HCT116 (cell line): ENCODE measurements around the gene PREX1. TPM values are rescaled to one million over a fixed set of nuclear protein-coding genes. Genes with fewer than 3 reads are reported as not detected.

Source experiments
- ATAC-seq: fragments of 200-7000 bp; cut with Tn5 transposase; 2 replicates; pipeline ENCODE4 v1.9.1; 2020; ENCODE audit warnings: mild to moderate bottlenecking, moderate library complexity
- BruUV-seq: library from RNA; stranded (reverse); fragments of 400-500 nt; replicated peaks from 2 replicates; lab custom pipeline; 2021; lab: Mats Ljungman, UMichigan
- CTCF ChIA-PET: fragments of 300-600 bp; sonication (Branson Sonifier 250); formaldehyde crosslinking; loops from one replicate; lab custom pipeline; 2021; ENCODE audit warnings: antibody characterized with exemption; lab: Charles Lee
- POLR2A ChIA-PET: fragments of 300-600, 350-600 bp; sonication (Branson Sonifier 250); formaldehyde crosslinking; loops from one replicate; lab custom pipeline; 2021; ENCODE audit warnings: antibody characterized with exemption; lab: Charles Lee
- RAD21 ChIA-PET, 2 experiments: fragments of 300-600 bp; sonication (Branson Sonifier 250); formaldehyde crosslinking; loops; one replicate each; lab custom pipeline; 2023; ENCODE audit warnings: low total read pairs in 2 of 2; ENCODE audit not compliant: uncharacterized antibody in 2 of 2, unreplicated experiment in 2 of 2, low non-redundant PET in 1 of 2; lab: Charles Lee
- DNase-seq: peaks from one replicate; pipeline ENCODE4 v3.0.0-alpha.2; 2010; ENCODE audit warnings: low read depth, low spot score
- H2AFZ ChIP-seq: fragments of 200-600 bp; shearing (Covaris generic), sonication (generic); 2 replicates; pipeline ENCODE4 v1.6.1; 2017; ENCODE audit warnings: low read depth, mixed run types, mixed read lengths, antibody characterized with exemption, low read length; ENCODE audit not compliant: poor library complexity, severe bottlenecking
- H3K27ac ChIP-seq: 2 replicates; pipeline ENCODE4 v1.5.1; 2012; ENCODE audit warnings: low read depth, low read length
- H3K27me3 ChIP-seq: fragments of 200-600 bp; sonication (generic); 2 replicates; pipeline ENCODE4 v1.6.1; 2016; ENCODE audit warnings: mixed run types, low read length, mixed read lengths; ENCODE audit not compliant: insufficient read depth
- H3K36me3 ChIP-seq, 2 experiments: fragments of 200-500 bp in 1 of 2; fragments of 200-600 bp in 1 of 2; sonication (Bioruptor generic) in 1 of 2; sonication (generic) in 1 of 2; 2 replicates each; pipeline versions ENCODE4 v1.5.1 to v1.6.1; 2014 to 2016; ENCODE audit warnings: low read length in 2 of 2, inconsistent platforms in 1 of 2, mixed read lengths in 1 of 2, mixed run types in 1 of 2; ENCODE audit not compliant: insufficient read depth in 2 of 2, control insufficient read depth in 1 of 2
- H3K4me1 ChIP-seq, 2 experiments: fragments of 200-600 bp in 1 of 2; sonication (generic) in 1 of 2; 2 replicates each; pipeline versions ENCODE4 v1.5.1 to v1.6.1; 2012 to 2017; ENCODE audit warnings: low read length in 2 of 2, inconsistent platforms in 1 of 2, mild to moderate bottlenecking in 1 of 2, mixed read lengths in 1 of 2, mixed run types in 1 of 2, moderate library complexity in 1 of 2; ENCODE audit not compliant: insufficient read depth in 2 of 2, control insufficient read depth in 1 of 2
- H3K4me2 ChIP-seq: fragments of 200-600 bp; sonication (generic); 2 replicates; pipeline ENCODE4 v1.6.1; 2017; ENCODE audit warnings: mixed run types, low read length, mixed read lengths
- H3K4me3 ChIP-seq, 2 experiments: fragments of 200-600 bp in 1 of 2; sonication (generic) in 1 of 2; replicated peaks in 1 of 2; 2 replicates each; pipeline ENCODE4 v1.5.1; 2011 to 2016; ENCODE audit warnings: low read length in 2 of 2, control low read depth in 1 of 2, low read depth in 1 of 2, mild to moderate bottlenecking in 1 of 2, mixed read lengths in 1 of 2, mixed run types in 1 of 2
- H3K79me2 ChIP-seq: fragments of 200-600 bp; sonication (generic); 2 replicates; pipeline ENCODE4 v1.6.1; 2017; ENCODE audit warnings: mild to moderate bottlenecking, mixed run types, low read length, moderate library complexity, mixed read lengths; ENCODE audit not compliant: insufficient read depth
- H3K9ac ChIP-seq: fragments of 200-600 bp; sonication (generic); 2 replicates; pipeline ENCODE4 v1.6.1; 2016; ENCODE audit warnings: low read length, mixed read lengths
- H3K9me2 ChIP-seq: fragments of 200-600 bp; sonication (generic), shearing (Covaris generic); 2 replicates; pipeline ENCODE4 v1.6.1; 2017; ENCODE audit warnings: mixed run types, mild to moderate bottlenecking, moderate library complexity; ENCODE audit not compliant: insufficient read depth
- H3K9me3 ChIP-seq, 2 experiments: fragments of 200-500 bp in 1 of 2; fragments of 200-600 bp in 1 of 2; sonication (Bioruptor generic) in 1 of 2; sonication (generic) in 1 of 2; 2 replicates each; pipeline ENCODE4 v1.6.1; 2014 to 2017; ENCODE audit warnings: low read length in 2 of 2, mixed read lengths in 2 of 2, inconsistent platforms in 1 of 2, low read depth in 1 of 2, mild to moderate bottlenecking in 1 of 2, mixed run types in 1 of 2, moderate library complexity in 1 of 2; ENCODE audit not compliant: control insufficient read depth in 1 of 2, insufficient read depth in 1 of 2
- H4K20me1 ChIP-seq: fragments of 200-600 bp; sonication (generic), shearing (Covaris generic); 2 replicates; pipeline ENCODE4 v1.6.1; 2017; ENCODE audit warnings: mixed run types, mild to moderate bottlenecking, moderate library complexity; ENCODE audit not compliant: insufficient read depth
- CBX3 ChIP-seq: IDR thresholded peaks from 2 replicates; pipeline ENCODE4 v1.6.1; 2012; ENCODE audit warnings: low read depth
- CEBPB ChIP-seq: IDR thresholded peaks from 2 replicates; pipeline ENCODE4 v1.6.1; 2012; ENCODE audit warnings: low read depth
- EGR1 ChIP-seq: IDR thresholded peaks from 2 replicates; pipeline ENCODE4 v1.6.1; 2012; ENCODE audit warnings: low read depth
- ELF1 ChIP-seq: IDR thresholded peaks from 2 replicates; pipeline ENCODE4 v1.6.1; 2012; ENCODE audit warnings: low read depth, borderline replicate concordance
- EZH2 ChIP-seq: fragments of 200-600 bp; sonication (generic); IDR thresholded peaks from 2 replicates; pipeline ENCODE4 v1.6.1; 2017; ENCODE audit warnings: antibody characterized with exemption, mixed run types
- EZH2phosphoT487 ChIP-seq: fragments of 200-600 bp; IDR thresholded peaks from 2 replicates; pipeline ENCODE4 v1.6.1; 2018; ENCODE audit warnings: antibody characterized with exemption, borderline replicate concordance
- FOSL1 ChIP-seq: IDR thresholded peaks from 2 replicates; pipeline ENCODE4 v1.6.1; 2012; ENCODE audit warnings: low read depth
- JUND ChIP-seq: IDR thresholded peaks from 2 replicates; pipeline ENCODE4 v1.6.1; 2012
- POLR2A ChIP-seq: IDR thresholded peaks from 2 replicates; pipeline ENCODE4 v1.7.0; 2011; ENCODE audit warnings: borderline replicate concordance; ENCODE audit not compliant: insufficient read depth, insufficient read length; ENCODE audit errors: extremely low read depth
- POLR2AphosphoS5 ChIP-seq: IDR thresholded peaks from 2 replicates; pipeline ENCODE4 v1.6.1; 2011; ENCODE audit warnings: mild to moderate bottlenecking, low read depth, low read length, moderate library complexity
- RAD21 ChIP-seq: IDR thresholded peaks from 2 replicates; pipeline ENCODE4 v1.6.1; 2012; ENCODE audit warnings: low read depth, mild to moderate bottlenecking
- SP1 ChIP-seq: IDR thresholded peaks from 2 replicates; pipeline ENCODE4 v1.6.1; 2012; ENCODE audit warnings: low read depth
- SRF ChIP-seq: IDR thresholded peaks from 2 replicates; pipeline ENCODE4 v1.6.1; 2012; ENCODE audit warnings: low read depth
- TCF7L2 ChIP-seq: IDR thresholded peaks from 2 replicates; pipeline ENCODE4 v1.7.0; 2011; ENCODE audit warnings: borderline replicate concordance, inconsistent platforms; ENCODE audit not compliant: insufficient read depth, insufficient read length; ENCODE audit errors: extremely low read depth
- ZFX ChIP-seq: fragments of 450-650 bp; IDR thresholded peaks from 2 replicates; pipeline ENCODE4 v1.6.1; 2017
- intact Hi-C: fragments of 100-400 bp; cut with micrococcal nuclease; formaldehyde crosslinking; loops from 2 replicates; pipeline ENCODE4 v1.10.0; 2022
- total RNA-seq: library from RNA; stranded (reverse); gene quantifications from one replicate; pipeline ENCODE4 v1.2.1, GENCODE V29; 2021; ENCODE audit not compliant: unreplicated experiment
- TF ChIP-seq, protein P1 (sequence below): IDR thresholded peaks from 2 replicates; pipeline ENCODE4 v1.6.1; 2012
- TF ChIP-seq, protein P2 (sequence below): IDR thresholded peaks from 2 replicates; pipeline ENCODE4 v1.6.1; 2012; ENCODE audit warnings: low read depth

Gene PREX1
- total RNA-seq, 1 experiment from 2014 or later = 6.1 TPM

DNA sequence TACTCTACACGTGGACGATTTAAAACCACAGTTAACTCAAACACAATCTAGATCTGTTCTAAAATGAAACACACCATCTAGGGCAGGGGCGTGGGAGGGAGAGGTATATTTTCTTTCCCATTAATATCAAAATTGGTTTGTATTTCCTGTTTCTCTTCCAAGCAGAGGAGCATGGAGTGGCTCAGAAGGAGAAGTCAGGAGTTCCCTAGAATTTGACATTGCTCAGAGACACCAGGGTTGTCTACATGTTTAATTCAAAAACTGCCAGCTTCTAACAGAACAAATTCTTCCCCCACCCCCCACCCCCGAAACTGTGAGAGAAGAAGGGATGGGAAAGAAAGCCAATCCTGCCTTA lies 2.3 kb downstream of the PREX1 start:
- no peak overlapping the region for H3K4me3 ChIP-seq
- DNase-seq = no peak
- peaks cover 0 to 8% of the 10 kb centered on the region in 2 experiments; a peak in 2 of 4 replicates for H3K4me1 ChIP-seq
- intact Hi-C loops = no loop called here
- H3K36me3 ChIP-seq = no peaks in the 10 kb centered on the region
- H3K4me2 ChIP-seq = no peak overlapping the region
- H3K9ac ChIP-seq = no peak overlapping the region
- no peak for TF ChIP-seq TCF7L2
- TF ChIP-seq SP1 = no peak
- TF ChIP-seq EGR1 = no peak
- H3K27ac ChIP-seq = no peak overlapping the region
- no peaks in the 10 kb centered on the region for H3K9me3 ChIP-seq
- no peak for ATAC-seq
- H3K79me2 ChIP-seq = no peaks in the 10 kb centered on the region
- no TSS peak for BruUV-seq
- POLR2A ChIA-PET = no interaction called here
- CTCF ChIA-PET = no interaction called here
- H4K20me1 ChIP-seq = no peaks in the 10 kb centered on the region
- no peaks in the 10 kb centered on the region for H3K27me3 ChIP-seq
- H3K9me2 ChIP-seq = no peaks in the 10 kb centered on the region
- no peak overlapping the region for H2AFZ ChIP-seq
- RAD21 ChIA-PET = no interaction called here

DNA sequence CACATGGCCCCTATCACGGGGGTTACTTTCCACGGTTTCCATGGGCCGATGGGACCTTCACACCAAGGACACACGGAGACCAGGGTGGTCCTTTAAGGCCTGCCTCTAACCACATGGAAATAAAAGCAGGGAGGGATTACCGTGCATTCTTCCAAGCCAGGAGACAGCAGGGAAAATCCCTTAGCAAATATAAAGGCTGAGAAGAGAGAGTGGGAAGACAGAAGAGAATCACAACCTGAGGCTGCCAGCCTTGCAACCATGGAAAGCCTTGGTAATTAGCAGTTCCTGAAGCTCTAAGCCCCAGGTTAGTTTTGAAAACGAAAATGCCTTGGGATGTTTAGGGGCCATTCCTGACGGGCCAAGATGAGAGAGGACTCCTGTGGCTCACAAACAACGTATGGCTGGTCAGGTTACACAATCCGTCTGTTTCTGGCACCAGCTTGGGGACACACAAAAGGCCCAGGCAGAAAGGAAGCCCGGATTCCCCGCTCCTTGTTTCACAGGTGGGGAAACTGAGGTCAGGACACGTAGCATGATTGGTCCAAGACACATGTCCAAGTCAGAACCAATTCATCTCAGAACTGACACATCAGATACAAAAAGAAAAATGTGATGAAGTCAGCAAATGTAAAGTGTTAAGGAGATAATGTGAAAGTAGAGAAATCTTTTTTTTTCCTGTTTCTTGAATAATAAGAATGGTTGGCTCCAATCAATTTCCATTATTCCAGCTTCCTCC lies 2.8 kb downstream of the PREX1 start:
- H2AFZ ChIP-seq = no peak overlapping the region
- no peaks in the 10 kb centered on the region for H4K20me1 ChIP-seq
- no peak overlapping the region for H3K4me3 ChIP-seq
- H3K27me3 ChIP-seq = no peaks in the 10 kb centered on the region
- ATAC-seq = no peak
- BruUV-seq = no TSS peak
- H3K4me1 ChIP-seq = peaks cover 0 to 8% of the 10 kb centered on the region in 2 experiments; a peak in 2 of 4 replicates
- no peak for DNase-seq
- H3K36me3 ChIP-seq = no peaks in the 10 kb centered on the region
- H3K4me2 ChIP-seq = no peak overlapping the region
- ChIA-PET POLR2A (no interaction called here), CTCF (no interaction called here), RAD21 (no interaction called here)
- H3K9me3 ChIP-seq = no peaks in the 10 kb centered on the region
- intact Hi-C loops = no loop called here
- no peak overlapping the region for H3K9ac ChIP-seq
- no peak overlapping the region for H3K27ac ChIP-seq
- no peaks in the 10 kb centered on the region for H3K79me2 ChIP-seq
- no peaks in the 10 kb centered on the region for H3K9me2 ChIP-seq
- TF ChIP-seq POLR2A (no peak), SRF (no peak), EZH2 (no peak), RAD21 (no peak), JUND (no peak), ELF1 (no peak), EGR1 (no peak), CBX3 (no peak), ZFX (no peak), FOSL1 (no peak), TCF7L2 (no peak), POLR2AphosphoS5 (no peak), SP1 (no peak), CEBPB (no peak), EZH2phosphoT487 (no peak)
- TF ChIP-seq, protein P1, sequence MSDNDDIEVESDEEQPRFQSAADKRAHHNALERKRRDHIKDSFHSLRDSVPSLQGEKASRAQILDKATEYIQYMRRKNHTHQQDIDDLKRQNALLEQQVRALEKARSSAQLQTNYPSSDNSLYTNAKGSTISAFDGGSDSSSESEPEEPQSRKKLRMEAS = no peak
- TF ChIP-seq, protein P2, sequence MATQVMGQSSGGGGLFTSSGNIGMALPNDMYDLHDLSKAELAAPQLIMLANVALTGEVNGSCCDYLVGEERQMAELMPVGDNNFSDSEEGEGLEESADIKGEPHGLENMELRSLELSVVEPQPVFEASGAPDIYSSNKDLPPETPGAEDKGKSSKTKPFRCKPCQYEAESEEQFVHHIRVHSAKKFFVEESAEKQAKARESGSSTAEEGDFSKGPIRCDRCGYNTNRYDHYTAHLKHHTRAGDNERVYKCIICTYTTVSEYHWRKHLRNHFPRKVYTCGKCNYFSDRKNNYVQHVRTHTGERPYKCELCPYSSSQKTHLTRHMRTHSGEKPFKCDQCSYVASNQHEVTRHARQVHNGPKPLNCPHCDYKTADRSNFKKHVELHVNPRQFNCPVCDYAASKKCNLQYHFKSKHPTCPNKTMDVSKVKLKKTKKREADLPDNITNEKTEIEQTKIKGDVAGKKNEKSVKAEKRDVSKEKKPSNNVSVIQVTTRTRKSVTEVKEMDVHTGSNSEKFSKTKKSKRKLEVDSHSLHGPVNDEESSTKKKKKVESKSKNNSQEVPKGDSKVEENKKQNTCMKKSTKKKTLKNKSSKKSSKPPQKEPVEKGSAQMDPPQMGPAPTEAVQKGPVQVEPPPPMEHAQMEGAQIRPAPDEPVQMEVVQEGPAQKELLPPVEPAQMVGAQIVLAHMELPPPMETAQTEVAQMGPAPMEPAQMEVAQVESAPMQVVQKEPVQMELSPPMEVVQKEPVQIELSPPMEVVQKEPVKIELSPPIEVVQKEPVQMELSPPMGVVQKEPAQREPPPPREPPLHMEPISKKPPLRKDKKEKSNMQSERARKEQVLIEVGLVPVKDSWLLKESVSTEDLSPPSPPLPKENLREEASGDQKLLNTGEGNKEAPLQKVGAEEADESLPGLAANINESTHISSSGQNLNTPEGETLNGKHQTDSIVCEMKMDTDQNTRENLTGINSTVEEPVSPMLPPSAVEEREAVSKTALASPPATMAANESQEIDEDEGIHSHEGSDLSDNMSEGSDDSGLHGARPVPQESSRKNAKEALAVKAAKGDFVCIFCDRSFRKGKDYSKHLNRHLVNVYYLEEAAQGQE = no peak
